ENCODE measurements around the gene CELF4.

Gene CELF4

DNA sequence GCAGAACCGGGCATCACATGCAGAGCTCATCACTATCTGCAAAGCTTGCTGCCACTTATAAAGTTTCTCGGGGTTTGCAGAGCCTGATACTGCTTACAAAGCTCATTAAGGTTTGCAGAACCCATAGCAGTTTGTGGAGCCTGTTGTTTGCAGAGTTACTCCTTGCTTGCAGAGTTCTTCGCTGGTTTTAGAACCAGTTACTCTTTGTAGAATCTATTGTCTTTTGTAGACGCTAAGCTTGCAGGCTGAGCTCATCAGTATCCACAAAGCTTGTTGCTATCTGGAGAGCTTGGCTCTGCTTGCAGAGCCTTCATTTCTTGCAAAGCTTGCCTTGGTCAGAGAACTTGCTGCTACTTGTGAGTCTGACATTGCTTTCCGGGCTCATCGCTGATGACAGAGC lies 106.9 kb downstream of the CELF4 start:
- no peak for DNase-seq

DNA sequence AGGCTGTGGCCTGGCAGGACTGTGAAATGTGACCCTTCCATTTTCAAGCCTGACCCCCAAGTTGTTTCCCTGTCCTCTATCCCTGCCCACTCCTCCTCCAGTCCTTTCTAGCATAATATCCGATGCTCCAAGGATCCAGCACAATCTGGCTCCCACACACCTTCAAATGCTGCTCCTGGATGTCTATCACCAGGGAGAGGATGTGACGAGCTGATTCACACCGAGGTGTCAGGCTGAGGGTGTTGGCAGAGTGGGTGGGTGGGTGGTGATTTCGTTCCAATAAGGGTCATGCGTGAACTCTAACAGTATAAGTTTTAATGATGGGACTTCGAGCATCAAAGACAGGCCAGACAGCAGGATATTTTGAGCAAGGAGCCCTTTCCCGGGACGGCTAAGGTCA lies 107.8 kb downstream of the CELF4 start:
- no peak for DNase-seq

DNA sequence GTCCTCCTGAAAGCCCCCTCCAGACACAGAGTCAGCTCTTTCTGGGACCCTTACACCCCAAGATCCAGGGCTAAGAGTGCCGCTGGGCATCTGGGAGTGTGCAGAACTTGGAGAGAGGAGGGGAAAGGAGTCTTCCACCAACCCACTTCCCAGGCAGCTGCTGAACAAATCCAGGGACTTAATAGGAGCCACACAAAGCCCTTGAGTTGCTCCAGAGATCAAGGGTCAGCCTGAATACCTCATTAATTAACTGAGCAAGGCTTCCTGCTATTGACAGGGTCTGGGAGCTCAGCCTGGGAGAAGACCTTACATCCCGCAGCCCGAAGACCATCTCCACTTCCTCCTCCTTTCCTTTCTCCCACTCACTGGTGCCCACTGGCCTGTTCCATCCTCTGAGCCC lies 108.3 kb downstream of the CELF4 start:
- no peak for DNase-seq

DNA sequence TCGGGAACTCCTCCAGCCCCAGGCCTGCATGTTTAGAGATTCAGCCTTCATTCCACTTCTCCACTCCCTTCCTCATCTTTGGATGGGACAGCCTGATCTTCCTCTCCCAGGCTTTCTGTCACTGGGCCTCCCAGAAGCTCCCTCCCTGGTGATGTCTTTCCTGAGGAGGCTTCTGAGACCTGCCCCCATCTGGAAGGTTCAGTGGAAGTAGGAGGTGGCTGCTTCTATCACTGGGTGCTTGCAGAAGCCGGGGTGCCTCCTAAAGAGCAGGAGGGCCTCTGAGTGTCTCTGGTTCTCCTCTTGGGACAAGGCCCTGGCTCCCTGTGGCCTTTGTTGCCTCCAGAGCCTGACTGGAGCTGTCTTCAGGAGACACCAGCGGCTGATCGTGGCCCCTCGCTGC lies 108.7 kb downstream of the CELF4 start:
- no peak for DNase-seq

DNA sequence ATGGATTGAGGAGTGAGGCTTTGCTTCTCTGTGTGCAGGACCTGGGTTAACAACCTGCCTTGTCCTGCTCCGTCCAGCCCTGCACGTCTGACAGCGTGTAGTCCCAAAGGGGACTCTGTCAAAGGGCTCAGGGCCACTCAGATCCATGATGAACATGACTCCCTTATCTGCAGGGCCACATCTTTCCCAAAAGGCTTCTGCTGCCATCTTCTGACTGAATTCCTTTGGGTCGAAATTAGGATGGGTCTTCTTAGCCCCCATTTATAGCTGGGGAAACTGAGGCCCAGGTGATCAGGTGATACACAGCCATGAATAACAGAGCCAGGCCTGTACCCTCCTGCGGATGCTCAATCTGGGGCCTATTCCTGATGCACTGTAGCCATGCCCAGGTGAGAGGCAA lies 109.2 kb downstream of the CELF4 start:
- DNase-seq: no peak

DNA sequence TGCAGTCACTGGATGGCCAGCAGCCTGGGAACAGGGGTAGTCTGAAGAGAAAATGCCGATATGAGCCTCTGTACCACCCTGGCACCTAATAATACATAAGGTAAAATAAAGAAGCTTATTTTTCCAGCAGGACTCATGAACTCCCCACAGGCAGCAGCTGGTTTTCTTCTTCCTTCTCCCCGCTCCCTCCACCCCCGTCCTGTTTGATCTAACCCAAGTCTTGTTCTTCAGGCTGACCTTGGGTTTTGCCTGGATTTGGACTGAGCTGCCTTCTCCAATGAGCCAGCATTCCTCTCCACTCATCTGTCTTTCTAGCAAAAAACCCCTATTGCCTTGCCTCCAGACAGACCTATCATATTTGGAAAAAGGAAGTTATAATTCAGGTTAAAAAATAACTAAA lies 111.8 kb downstream of the CELF4 start:
- no peak for DNase-seq

DNA sequence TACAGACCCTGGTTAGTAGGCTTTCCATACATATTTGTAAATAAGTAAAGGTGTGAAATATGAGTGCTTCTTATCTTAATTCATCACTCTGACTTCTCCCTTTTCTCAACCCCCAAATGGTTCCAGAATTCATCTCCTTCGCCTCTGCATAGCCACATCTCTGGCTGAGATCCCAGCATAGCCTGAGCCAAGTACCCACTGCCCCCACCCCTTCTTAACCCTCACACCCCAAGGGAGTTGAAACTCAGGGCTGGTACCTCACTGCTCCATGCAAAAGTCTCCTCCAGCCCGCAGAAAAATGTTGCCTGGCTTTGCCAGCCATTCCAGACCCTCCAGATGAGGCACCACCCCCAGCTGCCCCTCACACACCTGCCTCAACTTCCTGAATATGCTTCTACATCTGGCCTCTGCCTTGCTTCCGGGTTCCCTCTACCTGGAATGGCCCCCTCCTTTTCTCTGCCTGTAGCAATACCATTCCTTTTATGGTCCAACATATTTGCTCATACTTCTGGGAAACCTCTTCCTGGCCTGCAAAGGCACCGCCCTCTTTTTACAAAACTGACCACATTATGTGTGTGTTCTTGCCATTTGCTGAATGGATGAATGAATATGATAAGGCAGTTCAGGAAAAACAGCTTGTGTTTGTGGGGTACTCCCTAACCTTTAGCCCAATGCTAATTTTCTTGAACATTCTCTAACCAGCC lies 112.8 kb downstream of the CELF4 start:
- DNase-seq: no peak

DNA sequence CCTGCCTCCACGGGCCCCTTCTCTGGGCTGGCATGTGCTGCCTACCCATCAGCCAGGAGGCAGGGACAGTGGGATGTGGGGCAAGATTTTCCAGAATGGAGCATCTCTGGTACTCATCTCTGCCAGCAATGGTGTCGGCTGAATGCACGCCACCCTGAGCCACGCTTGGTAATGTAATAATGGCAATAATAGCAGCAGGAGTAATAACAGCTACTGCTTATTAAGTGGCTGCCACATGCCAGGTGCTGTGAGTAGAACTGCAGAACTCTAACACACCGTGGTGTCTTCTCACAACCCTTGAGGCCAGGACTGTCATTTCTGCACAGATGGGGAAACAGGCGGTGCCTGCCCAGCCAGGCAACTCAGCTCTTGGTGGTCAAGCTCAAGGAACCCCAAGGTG lies 113.6 kb downstream of the CELF4 start:
- no peak for DNase-seq

DNA sequence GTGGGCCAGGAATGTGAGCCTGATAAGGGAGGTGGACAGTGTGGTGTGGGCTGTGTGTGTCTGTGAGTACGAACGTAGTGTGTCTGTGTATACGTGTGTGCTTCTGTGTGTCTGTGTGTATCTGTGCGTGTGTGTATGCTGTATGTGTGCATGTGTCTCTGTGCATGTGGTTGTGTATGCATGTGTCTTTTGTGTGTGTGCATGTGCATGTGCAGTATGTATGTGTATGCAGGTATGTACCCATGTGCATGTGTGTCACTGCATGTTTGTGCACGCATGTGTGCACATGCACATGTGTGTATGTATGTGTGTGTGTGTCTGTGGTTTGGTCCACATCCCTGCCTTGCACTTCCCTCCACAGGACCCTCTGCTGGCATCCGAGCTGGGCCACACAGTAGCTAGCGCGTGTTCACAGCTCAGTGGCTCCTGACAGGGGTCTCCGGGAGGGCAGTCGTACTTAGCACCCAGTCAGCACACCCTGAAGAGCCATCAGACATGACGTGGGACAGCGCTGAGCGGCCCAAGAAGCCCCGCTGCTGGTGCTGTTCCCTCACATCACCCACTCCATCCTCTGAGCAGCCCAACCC lies 114.3 kb downstream of the CELF4 start:
- DNase-seq: no peak

DNA sequence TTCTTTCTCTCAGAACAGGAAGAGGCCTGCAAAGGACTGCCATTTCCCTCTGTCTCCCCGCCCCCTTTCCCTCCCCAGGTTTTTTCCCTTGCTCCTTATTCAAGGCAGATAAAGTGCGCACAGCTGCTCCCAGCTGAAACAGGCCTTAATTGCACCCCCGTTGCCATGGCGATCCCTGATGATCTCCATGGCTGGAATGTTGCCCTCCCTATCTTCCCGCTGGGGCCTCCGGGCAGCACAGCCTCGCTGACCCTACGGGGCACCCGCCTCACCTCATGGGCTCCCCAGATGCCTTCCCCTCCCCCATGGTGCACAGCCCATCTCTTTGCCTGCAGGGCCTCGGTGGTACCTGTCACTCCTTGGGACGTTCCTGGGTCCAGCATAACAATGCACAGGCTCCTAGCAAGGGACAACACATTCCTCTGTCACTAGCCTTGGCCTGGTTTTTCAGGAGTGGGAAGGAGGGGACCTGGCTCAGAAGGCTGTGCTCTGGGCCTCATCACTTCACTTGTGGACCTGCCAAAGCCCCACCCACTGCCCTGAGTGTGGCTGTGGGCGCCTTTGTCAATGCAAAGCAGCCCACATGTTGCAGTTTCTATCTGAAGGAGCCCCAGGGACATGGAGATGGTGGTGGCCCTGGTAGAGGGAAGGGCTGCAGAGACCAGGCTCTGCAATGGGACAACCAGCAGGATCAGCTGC lies 115.0 kb downstream of the CELF4 start:
- no peak for DNase-seq

DNA sequence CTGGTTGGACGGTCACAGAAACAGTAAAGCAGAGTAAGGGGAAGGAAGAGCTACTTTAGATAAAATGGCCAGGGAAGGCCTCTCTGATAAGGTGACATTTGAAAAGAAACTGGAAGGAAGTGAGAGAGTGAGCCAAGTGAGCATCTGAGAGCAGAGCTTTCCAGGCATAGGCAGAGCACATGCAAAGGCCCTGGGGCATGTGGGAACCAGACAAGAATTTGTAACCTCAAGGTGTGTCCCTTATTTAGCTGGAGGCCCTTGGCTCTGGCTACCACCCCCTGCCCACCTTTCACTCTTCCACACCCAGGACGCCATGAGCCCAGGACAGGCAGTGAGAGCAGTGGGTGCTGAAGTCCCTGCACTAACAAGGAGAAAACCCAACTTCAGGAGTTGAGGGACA lies 116.0 kb downstream of the CELF4 start:
- DNase-seq: no peak

DNA sequence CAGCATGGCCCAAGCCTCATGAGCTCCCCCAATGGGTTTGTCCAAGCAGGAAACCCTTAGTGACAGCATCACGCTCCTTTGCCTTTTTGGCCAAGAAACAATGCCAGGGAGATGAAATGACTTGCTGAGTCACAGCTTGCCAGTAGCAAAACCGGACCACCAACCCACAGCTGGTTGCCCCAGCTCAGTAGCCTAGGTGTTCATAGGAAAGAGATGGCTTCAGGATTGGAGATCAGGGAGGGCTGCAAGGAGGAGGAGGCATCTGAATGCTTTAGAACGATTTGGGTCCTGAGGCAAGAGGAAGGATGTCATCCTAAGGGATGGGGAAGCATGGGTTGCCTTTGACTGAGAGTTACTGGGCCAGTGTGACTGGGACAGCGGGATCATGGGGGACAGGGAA lies 116.7 kb downstream of the CELF4 start:
- no peak for DNase-seq

DNA sequence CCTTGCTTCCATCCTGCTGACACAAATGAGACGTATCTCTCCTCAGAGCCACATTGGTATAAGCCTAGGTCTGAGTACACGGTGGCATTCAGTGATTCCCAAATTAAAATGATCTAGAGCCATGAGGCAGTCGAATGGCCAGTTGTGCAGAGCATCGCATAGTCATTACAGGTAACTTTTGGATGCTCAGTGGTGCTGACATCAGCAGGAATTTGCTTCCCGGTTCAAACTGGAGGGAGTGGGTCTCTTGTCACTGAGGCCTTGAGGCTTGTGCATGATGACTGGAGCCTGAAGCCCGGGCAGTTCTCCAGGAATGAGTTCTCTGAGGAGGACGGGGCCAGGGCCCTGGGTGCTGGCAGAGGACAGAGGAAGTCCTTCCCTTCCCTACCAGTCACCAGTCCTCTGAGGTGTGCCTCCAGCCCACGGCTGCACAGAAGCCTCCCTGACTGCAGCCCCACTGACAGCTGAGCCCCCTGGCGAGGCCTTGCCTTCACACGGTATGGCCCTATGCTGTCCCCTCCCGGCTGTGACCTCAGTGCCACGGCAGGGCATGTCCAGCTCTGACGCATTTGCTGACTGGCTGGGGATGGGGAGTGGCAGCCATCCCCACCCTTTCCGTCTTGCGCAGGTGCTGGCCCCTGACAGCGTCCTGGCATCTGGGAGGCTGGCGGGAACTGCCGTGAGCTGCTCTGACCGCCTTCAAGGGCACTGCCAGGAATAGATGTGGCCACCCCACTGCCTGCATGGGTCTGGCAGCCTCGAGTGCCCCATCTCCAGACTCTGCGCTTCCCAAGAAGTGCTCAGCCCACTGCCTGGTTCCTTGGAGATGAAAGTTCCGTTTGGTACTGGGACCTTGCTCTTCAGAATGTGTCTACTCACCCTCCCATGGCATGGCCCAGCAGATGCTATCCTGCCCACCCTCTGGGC lies 117.4 kb downstream of the CELF4 start:
- no peak for DNase-seq

DNA sequence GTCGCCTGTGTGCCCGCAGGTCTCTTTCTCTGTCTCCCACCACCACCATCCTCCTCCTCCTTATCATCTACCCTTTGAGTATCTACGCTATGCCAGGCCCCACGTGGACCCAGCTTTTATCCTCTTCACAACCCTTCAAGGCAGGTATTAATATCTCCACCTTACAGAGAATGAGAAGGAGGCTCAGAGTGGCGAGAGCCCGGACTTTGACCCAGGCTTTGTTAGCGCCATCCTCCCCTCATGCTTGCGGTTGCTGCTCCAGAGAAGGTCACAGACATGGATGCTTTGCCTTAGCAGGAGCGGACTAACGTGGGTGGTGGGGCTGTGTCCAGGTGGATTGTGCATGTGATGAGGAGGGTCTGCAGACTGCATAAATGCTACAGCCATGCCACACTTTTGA lies 119.8 kb downstream of the CELF4 start:
- no peak for DNase-seq

DNA sequence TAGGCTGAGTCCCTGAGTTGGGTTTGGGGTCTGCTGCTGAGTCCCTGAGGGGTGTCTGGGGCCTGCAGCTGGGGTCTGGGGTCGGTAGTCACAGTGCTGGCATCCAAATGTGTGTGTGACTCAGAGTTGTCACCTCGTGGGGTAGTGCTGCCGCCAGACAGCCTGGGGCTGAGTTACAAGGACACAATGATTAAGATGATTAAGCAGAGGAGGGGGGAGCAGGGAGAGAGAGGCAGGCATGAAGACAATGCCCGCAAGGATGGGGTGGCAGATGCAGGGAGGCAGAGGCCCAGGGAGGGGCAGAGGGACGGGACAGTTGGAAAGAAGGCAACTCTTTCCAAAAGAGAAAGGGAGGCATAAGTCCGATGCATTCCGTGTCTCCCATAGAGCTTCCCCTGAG lies 120.2 kb downstream of the CELF4 start:
- no peak for DNase-seq

DNA sequence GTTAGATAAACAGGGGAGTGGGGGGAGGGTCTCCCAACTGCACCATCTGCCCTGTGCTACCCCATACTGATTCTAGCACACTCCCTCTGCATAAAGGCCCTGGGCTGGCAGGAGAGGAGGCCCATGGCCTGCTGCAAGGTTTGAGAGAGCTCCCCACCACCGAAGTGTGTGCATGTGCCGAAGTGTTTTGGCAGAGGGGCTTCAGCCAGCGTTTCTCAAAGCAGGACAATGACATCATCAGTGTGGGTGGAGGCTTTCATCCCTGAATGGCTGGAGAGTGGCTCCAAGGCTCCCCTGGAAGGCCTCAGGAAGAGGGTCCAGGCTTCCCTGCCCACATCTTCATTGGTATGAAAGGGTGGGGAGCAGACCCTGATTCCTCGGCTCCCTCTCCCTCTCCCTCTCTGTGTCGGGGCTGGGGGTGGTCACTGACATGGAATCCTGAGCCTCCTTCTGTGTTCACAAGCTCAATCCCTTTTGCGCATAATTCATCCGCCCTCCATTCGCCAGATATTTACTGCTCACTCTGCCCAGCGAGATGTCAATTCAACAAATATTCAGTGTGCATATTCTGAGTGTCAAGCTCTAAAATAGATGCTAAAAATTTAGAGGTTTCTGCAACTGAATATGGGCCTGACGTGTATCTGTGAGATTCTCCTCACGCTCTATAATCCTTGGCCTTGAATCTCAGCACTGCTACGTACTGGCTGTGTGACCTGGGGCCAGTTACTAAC lies 122.1 kb downstream of the CELF4 start:
- no peak for DNase-seq

DNA sequence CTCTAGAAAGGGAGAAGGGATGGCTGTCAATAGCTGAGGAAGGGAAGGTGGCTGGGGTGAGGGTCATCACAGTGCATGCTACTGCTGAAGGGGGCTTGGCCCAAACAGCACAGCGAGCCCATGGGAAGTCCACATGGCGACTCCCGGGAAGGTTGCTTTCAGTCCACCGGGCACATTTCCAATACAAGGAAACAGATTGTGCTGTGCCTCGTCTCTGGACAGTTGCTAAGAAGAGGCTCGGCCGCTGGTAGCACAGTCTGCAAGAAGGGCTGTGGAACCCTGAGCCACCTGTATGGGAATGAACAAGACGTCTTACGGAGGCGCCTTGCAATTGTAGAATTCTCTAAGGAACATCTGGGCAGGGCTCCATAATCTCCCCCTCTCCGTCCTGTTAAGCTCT lies 123.1 kb downstream of the CELF4 start:
- no peak for DNase-seq

DNA sequence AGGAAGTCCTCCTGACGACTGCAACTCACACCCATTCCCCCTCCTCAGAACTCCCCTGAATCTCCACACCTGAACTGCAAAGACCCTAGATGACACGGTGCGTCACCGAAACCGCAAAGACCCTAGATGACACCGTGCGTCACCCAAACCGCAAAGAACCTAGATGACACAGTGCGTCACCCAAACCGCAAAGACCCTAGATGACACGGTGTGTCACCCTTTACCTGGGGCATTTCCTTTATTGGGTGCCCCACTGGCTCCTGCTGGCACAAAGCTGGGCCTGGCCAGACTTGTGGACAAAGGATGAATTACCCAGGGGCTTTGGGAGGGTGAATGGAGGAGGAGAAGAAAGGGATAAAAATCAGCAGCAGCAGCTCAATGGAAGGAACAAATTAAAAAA lies 123.8 kb downstream of the CELF4 start:
- DNase-seq: no peak

DNA sequence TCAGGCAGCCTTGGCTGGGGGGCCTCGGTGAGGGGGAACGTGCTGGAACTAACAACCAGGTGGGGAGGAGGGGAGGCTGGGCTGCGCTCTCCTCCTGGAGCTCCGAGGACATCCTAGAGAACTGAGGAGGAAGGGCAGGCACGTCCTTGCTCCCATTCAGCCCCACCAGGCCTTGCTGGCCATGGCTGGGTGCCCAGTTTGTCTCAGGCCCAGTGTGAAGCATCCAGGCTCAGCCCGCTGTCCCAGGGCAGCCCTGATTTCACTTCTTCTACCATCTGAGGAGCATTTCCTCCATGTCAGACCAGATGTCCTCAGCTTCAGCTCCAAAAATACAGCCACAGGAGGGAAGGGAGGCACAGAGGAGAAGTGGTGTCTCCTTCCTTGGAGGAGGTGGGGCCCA lies 125.4 kb downstream of the CELF4 start:
- DNase-seq: no peak

DNA sequence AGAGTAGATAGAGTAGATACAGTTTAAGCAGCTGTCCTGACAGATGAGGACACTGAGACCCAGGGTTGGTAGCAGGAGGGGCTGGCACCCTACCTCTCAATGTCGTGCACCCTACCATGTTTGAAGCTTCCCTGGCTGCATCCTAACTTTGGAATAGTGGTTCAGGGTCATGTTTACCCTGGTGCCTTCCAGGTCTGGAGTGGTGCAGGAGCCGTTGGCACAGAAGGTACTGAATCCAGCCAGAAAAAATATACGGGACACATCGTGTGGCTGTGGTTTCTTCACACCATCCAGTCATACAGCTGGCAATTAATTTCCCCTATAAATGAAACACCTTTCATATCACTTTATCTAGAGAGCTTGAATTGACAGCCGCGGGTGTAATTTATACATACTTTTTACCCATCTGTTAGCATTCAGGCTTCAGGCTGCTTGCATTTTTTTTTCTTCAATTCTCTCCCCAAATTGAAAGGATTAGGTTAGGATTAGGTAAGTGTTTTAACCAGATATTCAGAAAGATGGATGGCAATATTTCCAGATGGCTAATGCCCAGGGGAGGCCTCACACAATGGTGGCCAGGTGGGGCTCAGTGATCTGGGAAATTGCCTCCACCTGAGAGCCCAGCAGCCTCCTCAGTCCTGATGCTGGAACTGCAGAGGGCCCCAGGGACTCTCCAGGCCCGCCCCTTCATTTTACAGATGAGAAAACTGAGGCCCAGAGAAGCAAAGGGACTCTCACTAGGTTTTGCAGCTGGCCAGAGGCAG lies 127.0 kb downstream of the CELF4 start:
- DNase-seq: no peak

DNA sequence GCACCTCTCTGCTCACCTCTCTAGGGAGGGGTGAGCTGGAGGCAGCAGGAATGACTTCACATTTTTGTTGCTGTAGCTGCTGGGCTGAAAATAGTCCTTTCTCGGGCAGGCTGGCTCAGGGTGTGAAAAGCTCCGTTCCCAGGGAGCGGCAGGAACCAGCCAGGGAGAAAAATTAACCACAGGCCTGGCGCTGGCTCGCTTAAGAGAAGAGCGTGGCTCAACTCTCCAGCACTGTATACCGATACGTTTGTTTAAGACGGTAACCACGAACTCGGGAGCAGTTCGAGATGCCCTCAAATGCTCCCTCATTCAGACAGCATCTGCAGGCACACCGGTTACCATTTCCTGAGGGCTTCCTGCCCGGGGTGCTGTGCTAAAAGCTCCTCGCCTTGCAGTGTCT lies 129.6 kb downstream of the CELF4 start:
- no peak for DNase-seq

Data from stimulated activated CD8-positive, alpha-beta memory T cell treated with anti-CD3 and anti-CD28 coated beads, Interleukin-4, amount 100 ng/mL, for 48 hours (primary cell).